Motor neuron (in vitro differentiated cells): ENCODE data around the gene ZNF827. TPM values are rescaled to one million over a fixed set of nuclear protein-coding genes. Genes with fewer than 3 reads are reported as not detected.
A peak's percentile ranks its signal among the peaks of the same experiment; 100 is the strongest.

ENCODE experiments used
- ATAC-seq, 8 experiments: fragments of 200-7000 bp; cut with Tn5 transposase; replicated peaks in 6 of 8; 2 replicates each; pipeline ENCODE4 v1.8.0; 2021; ENCODE audit warnings: mild to moderate bottlenecking in 8 of 8, moderate library complexity in 8 of 8
- H3K27ac ChIP-seq, 2 donors: fragments of 250-450 bp; sonication (Bioruptor Pico); 2 replicates each; pipeline ENCODE4 v1.9.0; 2021; ENCODE audit warnings: antibody characterized with exemption in 2 of 2, mild to moderate bottlenecking in 2 of 2, moderate library complexity in 1 of 2
- H3K4me1 ChIP-seq, 2 donors: fragments of 250-450 bp; sonication (Bioruptor Pico); replicated peaks in 1 of 2; 2 replicates each; pipeline ENCODE4 v1.6.1; 2021; ENCODE audit warnings: antibody characterized with exemption in 2 of 2, mild to moderate bottlenecking in 2 of 2, moderate library complexity in 1 of 2
- H3K4me3 ChIP-seq, 5 donors: fragments of 250-450 bp; sonication (Bioruptor Pico); 2 replicates each; pipeline ENCODE4 v1.9.0; 2021; ENCODE audit warnings: antibody characterized with exemption in 5 of 5, mild to moderate bottlenecking in 5 of 5, moderate library complexity in 4 of 5
- WGBS, 10 experiments: fragments of 450-650 bp; shearing (Covaris generic); methylation state at CpG; one replicate each; pipeline ENCODE4 v1.0.0; 2022; 5-methylcytosine and 5-hydroxymethylcytosine counted together
- in situ Hi-C, 9 experiments: fragments of 400-800 bp; cut with MboI; loops; one replicate each; pipeline ENCODE4 v1.15.0; 2021; ENCODE audit warnings: low sequenced_read_pairs in 9 of 9, low pct_unique_long_range_greater_than_20kb in 2 of 9; ENCODE audit not compliant: unreplicated experiment in 9 of 9
- total RNA-seq, 8 experiments: library from RNA; unstranded; fragments of 300-600 nt; gene quantifications; 2 replicates each; pipeline versions ENCODE4 v1.2.3 to v1.2.4, GENCODE V29; 2022

The ZNF827 gene
- total RNA-seq, 8 experiments from 2014 or later: 13.8 to 40.6 (median 20.6) TPM

- H3K27ac ChIP-seq: peak overlapping the region in 1 of 2 donors; percentile 91
- H3K4me1 ChIP-seq: peaks cover 14 to 31% of the 10 kb centered on the region in 2 donors
- ATAC-seq: no peak
- 37 to 100% (median 72%) methylated on average over 1 to 10 of the region's 14 CpGs; no CpG with 5 or more reads in 2 of the 10 experiments for WGBS, 10 experiments
- H3K4me3 ChIP-seq: peak overlapping the region; percentile 31 to 43 (median 38)
- in situ Hi-C loops: loop anchor here in 1 of 9 experiments (25.0 kb wide), 1 partner anchor 520 kb away; no protein-coding TSS in a partner anchor
Measured at GRCh38 chr4:145732001-145732815, 206.4 kb downstream of the ZNF827 start.

GRCh38 chr4:145731028-145731427 is 207.6 kb downstream of the ZNF827 start:
- no peak overlapping the region for H3K4me3 ChIP-seq
- in situ Hi-C loops: loop anchor here in 1 of 9 experiments (25.0 kb wide), 1 partner anchor 519 kb away; no protein-coding TSS in a partner anchor
- no peak overlapping the region for H3K27ac ChIP-seq
- 71 to 100% (median 83%) methylated on average over 1 of the region's 1 CpG; no CpG with 5 or more reads in 7 of the 10 experiments for WGBS, 10 experiments
- H3K4me1 ChIP-seq: peaks cover 12 to 31% of the 10 kb centered on the region in 2 donors
- ATAC-seq: peak in 1 of 8 experiments; percentile 0

GRCh38 chr4:145730026-145730425 is 208.6 kb downstream of the ZNF827 start:
- no peak for ATAC-seq
- Histone ChIP-seq H3K27ac (no peak overlapping the region), H3K4me3 (no peak overlapping the region), H3K4me1 (peaks cover 8 to 22% of the 10 kb centered on the region in 2 donors)
- WGBS, 10 experiments: 60 to 100% (median 89%) methylated on average over 1 to 5 of the region's 5 CpGs; no CpG with 5 or more reads in 1 of the 10 experiments
- in situ Hi-C loops: loop anchor here in 1 of 9 experiments (25.0 kb wide), 1 partner anchor 518 kb away; no protein-coding TSS in a partner anchor

GRCh38 chr4:145723336-145723735 is 215.3 kb downstream of the ZNF827 start:
- H3K27ac ChIP-seq: no peak overlapping the region
- no peak overlapping the region for H3K4me3 ChIP-seq
- no peaks in the 10 kb centered on the region for H3K4me1 ChIP-seq
- in situ Hi-C loops: no loop called here
- no peak for ATAC-seq
- 69 to 100% (median 91%) methylated on average over 1 to 2 of the region's 2 CpGs; no CpG with 5 or more reads in 4 of the 10 experiments for whole genome bisulfite sequencing, 10 experiments

GRCh38 chr4:145722561-145722960 is 216.1 kb downstream of the ZNF827 start:
- Histone ChIP-seq H3K27ac (no peak overlapping the region), H3K4me1 (no peaks in the 10 kb centered on the region), H3K4me3 (no peak overlapping the region)
- ATAC-seq: no peak
- WGBS, 10 experiments: 43 to 100% (median 100%) methylated on average over 1 of the region's 1 CpG; no CpG with 5 or more reads in 5 of the 10 experiments
- in situ Hi-C loops: no loop called here

- in situ Hi-C loops: no loop called here
- no peak for ATAC-seq
- WGBS, 10 experiments: 33 to 100% (median 83%) methylated on average over 1 to 3 of the region's 3 CpGs; no CpG with 5 or more reads in 3 of the 10 experiments
Measured at GRCh38 chr4:145720656-145721055, 218.0 kb downstream of the ZNF827 start.

GRCh38 chr4:145719752-145720624 is 218.6 kb downstream of the ZNF827 start:
- in situ Hi-C loops: no loop called here
- no peak overlapping the region for H3K4me3 ChIP-seq
- H3K4me1 ChIP-seq: peaks cover 0 to 7% of the 10 kb centered on the region in 2 donors
- ATAC-seq: no peak
- H3K27ac ChIP-seq: no peak overlapping the region
- 24 to 100% (median 72%) methylated on average over 1 to 6 of the region's 10 CpGs; no CpG with 5 or more reads in 2 of the 10 experiments for WGBS, 10 experiments

More at GRCh38 chr4:145720656-145721055, 218.0 kb downstream of the ZNF827 start:
- Histone ChIP-seq H3K4me3 (no peak overlapping the region), H3K27ac (no peak overlapping the region), H3K4me1 (peaks cover 0 to 7% of the 10 kb centered on the region in 2 donors)

GRCh38 chr4:145716661-145717200 is 221.9 kb downstream of the ZNF827 start:
- Histone ChIP-seq H3K27ac (no peak overlapping the region), H3K4me1 (peaks cover 0 to 7% of the 10 kb centered on the region in 2 donors), H3K4me3 (no peak overlapping the region)
- 0 to 100% (median 80%) methylated on average over 1 of the region's 1 CpG; no CpG with 5 or more reads in 2 of the 10 experiments for WGBS, 10 experiments
- in situ Hi-C loops: no loop called here
- peak in 1 of 8 experiments; percentile 33 for ATAC-seq

GRCh38 chr4:145716200-145716599 is 222.4 kb downstream of the ZNF827 start:
- Histone ChIP-seq H3K27ac (no peak overlapping the region), H3K4me1 (peaks cover 0 to 7% of the 10 kb centered on the region in 2 donors), H3K4me3 (no peak overlapping the region)
- 20 to 100% (median 72%) methylated on average over 1 to 3 of the region's 3 CpGs; no CpG with 5 or more reads in 2 of the 10 experiments for WGBS, 10 experiments
- ATAC-seq: peak in 7 of 8 experiments; percentile 34 to 99 (median 77)
- in situ Hi-C loops: no loop called here

GRCh38 chr4:145709843-145710242 is 228.8 kb downstream of the ZNF827 start:
- in situ Hi-C loops: no loop called here
- 7 to 94% (median 20%) methylated on average over 1 to 3 of the region's 3 CpGs; no CpG with 5 or more reads in 2 of the 10 experiments for WGBS, 10 experiments
- Histone ChIP-seq H3K4me1 (no peaks in the 10 kb centered on the region), H3K27ac (no peak overlapping the region), H3K4me3 (no peak overlapping the region)
- ATAC-seq: no peak

GRCh38 chr4:145709336-145709735 is 229.3 kb downstream of the ZNF827 start:
- 67 to 86% (median 79%) methylated on average over 1 of the region's 1 CpG; no CpG with 5 or more reads in 6 of the 10 experiments for WGBS, 10 experiments
- Histone ChIP-seq H3K27ac (no peak overlapping the region), H3K4me3 (no peak overlapping the region), H3K4me1 (no peaks in the 10 kb centered on the region)
- in situ Hi-C loops: no loop called here
- no peak for ATAC-seq
